NCI-H1436 (cell line): ENCODE data around the gene ING5.
"Not testable (repeated sequence)": the region's sequence is repeated elsewhere in the genome, so short reads cannot be mapped to it uniquely, and the experiment has no call there.

ENCODE experiments used
- DNase-seq: peaks from one replicate; lab custom pipeline; 2025; lab: John Stamatoyannopoulos, UW

The ING5 gene

GRCh38 chr2:241701399-241702154, at the start of gene ING5:
Gene ING5, plus strand, starts transcription at chr2:241702039. Its CDS starts 27 bp downstream, at chr2:241702066.
- DNase-seq = peak; percentile 87

GRCh38 chr2:241652142-241652541, 49.7 kb upstream of the ING5 start:
- no peak for DNase-seq

GRCh38 chr2:241652722-241653121, 49.1 kb upstream of the ING5 start:
- no peak for DNase-seq

GRCh38 chr2:241653210-241653750, 48.6 kb upstream of the ING5 start:
- DNase-seq = no peak

GRCh38 chr2:241654551-241654950, 47.3 kb upstream of the ING5 start:
- no peak for DNase-seq

- DNase-seq = no peak
Measured at GRCh38 chr2:241655516-241656189, 46.2 kb upstream of the ING5 start.

GRCh38 chr2:241656190-241656741, 45.6 kb upstream of the ING5 start:
- no peak for DNase-seq

GRCh38 chr2:241657786-241658254, 44.0 kb upstream of the ING5 start:
- no peak for DNase-seq

GRCh38 chr2:241658296-241658695, 43.5 kb upstream of the ING5 start:
- DNase-seq = no peak

GRCh38 chr2:241659150-241659739, 42.6 kb upstream of the ING5 start:
- DNase-seq = peak; percentile 9

- DNase-seq = no peak
Measured at GRCh38 chr2:241660593-241661213, 41.1 kb upstream of the ING5 start.

GRCh38 chr2:241662731-241663130, 39.1 kb upstream of the ING5 start:
- not testable (repeated sequence) for DNase-seq

- DNase-seq = no peak
Measured at GRCh38 chr2:241665731-241666440, 36.0 kb upstream of the ING5 start.

- no peak for DNase-seq
Measured at GRCh38 chr2:241666627-241667400, 35.0 kb upstream of the ING5 start.

- no peak for DNase-seq
Measured at GRCh38 chr2:241668354-241668753, 33.5 kb upstream of the ING5 start.

GRCh38 chr2:241668839-241669238, 33.0 kb upstream of the ING5 start:
- DNase-seq = no peak

GRCh38 chr2:241670333-241671110, 31.3 kb upstream of the ING5 start:
- no peak for DNase-seq

GRCh38 chr2:241671457-241672240, 30.2 kb upstream of the ING5 start:
- no peak for DNase-seq
